Neural progenitor cell (in vitro differentiated cells): ENCODE measurements around the gene FAM180A.

ENCODE experiments used
- EZH2 ChIP-seq: fragments of 200-600 bp; sonication (generic); IDR thresholded peaks from 2 replicates; pipeline ENCODE4 v1.6.1; 2017; ENCODE audit warnings: antibody characterized with exemption, mild to moderate bottlenecking, moderate library complexity
- EZH2phosphoT487 ChIP-seq: fragments of 200-600 bp; sonication (generic); IDR thresholded peaks from 2 replicates; pipeline ENCODE4 v1.6.1; 2017; ENCODE audit warnings: antibody characterized with exemption
- TF ChIP-seq, protein P1 (sequence below): fragments of 200-600 bp; sonication (generic); IDR thresholded peaks from 2 replicates; pipeline ENCODE4 v1.5.1; 2017; ENCODE audit warnings: antibody characterized with exemption, mild to moderate bottlenecking

DNA sequence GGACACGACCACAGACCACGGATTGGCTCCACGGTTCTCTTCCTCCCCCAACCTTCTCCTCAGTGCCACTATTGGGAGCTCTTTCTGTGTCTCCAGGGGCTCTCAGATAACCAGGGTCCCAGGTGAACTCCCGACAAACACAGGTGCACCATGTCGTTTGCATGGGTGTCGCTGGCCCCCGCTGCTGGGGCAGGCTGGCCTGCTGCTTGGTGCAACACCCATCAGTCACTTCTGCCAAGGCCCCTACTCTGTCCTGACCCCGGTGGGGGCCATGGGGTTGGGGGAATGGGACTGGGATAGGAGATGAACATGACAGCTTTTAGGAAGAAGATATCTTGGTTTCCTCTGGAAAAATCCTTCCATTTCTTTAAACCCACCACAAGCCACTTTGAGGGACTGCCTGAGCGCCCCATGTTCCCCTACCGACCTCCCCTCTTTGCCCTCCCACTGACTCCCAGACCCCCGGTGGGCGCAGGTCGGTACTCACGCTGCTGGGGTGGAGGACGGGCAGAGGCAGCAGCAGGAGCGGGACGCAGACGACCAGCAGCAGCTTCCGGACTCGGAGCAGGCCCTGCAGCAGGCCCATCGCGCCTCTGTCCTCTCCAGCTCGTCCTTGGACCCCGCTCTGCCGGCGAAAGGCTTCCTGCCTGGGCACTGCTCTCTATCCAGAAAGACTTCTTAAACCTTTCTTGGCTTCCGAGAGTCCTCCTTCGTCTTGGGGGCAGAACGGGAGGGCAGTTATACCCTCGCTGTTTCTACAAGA is 21.5 kb downstream of the FAM180A start:
- TF ChIP-seq, protein P1, sequence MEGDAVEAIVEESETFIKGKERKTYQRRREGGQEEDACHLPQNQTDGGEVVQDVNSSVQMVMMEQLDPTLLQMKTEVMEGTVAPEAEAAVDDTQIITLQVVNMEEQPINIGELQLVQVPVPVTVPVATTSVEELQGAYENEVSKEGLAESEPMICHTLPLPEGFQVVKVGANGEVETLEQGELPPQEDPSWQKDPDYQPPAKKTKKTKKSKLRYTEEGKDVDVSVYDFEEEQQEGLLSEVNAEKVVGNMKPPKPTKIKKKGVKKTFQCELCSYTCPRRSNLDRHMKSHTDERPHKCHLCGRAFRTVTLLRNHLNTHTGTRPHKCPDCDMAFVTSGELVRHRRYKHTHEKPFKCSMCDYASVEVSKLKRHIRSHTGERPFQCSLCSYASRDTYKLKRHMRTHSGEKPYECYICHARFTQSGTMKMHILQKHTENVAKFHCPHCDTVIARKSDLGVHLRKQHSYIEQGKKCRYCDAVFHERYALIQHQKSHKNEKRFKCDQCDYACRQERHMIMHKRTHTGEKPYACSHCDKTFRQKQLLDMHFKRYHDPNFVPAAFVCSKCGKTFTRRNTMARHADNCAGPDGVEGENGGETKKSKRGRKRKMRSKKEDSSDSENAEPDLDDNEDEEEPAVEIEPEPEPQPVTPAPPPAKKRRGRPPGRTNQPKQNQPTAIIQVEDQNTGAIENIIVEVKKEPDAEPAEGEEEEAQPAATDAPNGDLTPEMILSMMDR: no peak
- no peak for TF ChIP-seq EZH2
- no peak for TF ChIP-seq EZH2phosphoT487
